HS-27A (cell line): ENCODE measurements around the gene PTN.
"Not testable (repeated sequence)": the region's sequence is repeated elsewhere in the genome, so short reads cannot be mapped to it uniquely, and the experiment has no call there.

ENCODE experiments used
- DNase-seq: peaks from one replicate; pipeline ENCODE4 v3.0.0-alpha.2; 2012; ENCODE audit warnings: low read depth, missing footprints

Gene PTN

GRCh38 chr7:137266764-137267163 lies 76.8 kb downstream of the PTN start:
- DNase-seq, result no peak

- DNase-seq, result not testable (repeated sequence)
Measured at GRCh38 chr7:137265480-137265879, 78.1 kb downstream of the PTN start.

- no peak for DNase-seq
Measured at GRCh38 chr7:137262599-137262998, 80.9 kb downstream of the PTN start.

GRCh38 chr7:137258552-137258951 lies 85.0 kb downstream of the PTN start:
- no peak for DNase-seq

GRCh38 chr7:137254766-137255165 lies 88.8 kb downstream of the PTN start:
- no peak for DNase-seq

GRCh38 chr7:137245890-137246289 lies 97.6 kb downstream of the PTN start:
- no peak for DNase-seq

GRCh38 chr7:137245186-137245585 lies 98.3 kb downstream of the PTN start:
- no peak for DNase-seq

- DNase-seq, result no peak
Measured at GRCh38 chr7:137243741-137244140, 99.8 kb downstream of the PTN start.

GRCh38 chr7:137242616-137243015 lies 100.9 kb downstream of the PTN start:
- no peak for DNase-seq

GRCh38 chr7:137241655-137242360 lies 101.7 kb downstream of the PTN start:
- no peak for DNase-seq

- not testable (repeated sequence) for DNase-seq
Measured at GRCh38 chr7:137239186-137239585, 104.3 kb downstream of the PTN start.

GRCh38 chr7:137235434-137235833 lies 108.1 kb downstream of the PTN start:
- no peak for DNase-seq

GRCh38 chr7:137231167-137231566 lies 112.4 kb downstream of the PTN start:
- DNase-seq, result no peak

GRCh38 chr7:137221467-137221866 lies 122.1 kb downstream of the PTN start:
- no peak for DNase-seq

GRCh38 chr7:137213744-137214143 lies 129.8 kb downstream of the PTN start:
- DNase-seq, result no peak

GRCh38 chr7:137209151-137209817 lies 134.2 kb downstream of the PTN start:
- DNase-seq, result no peak

GRCh38 chr7:137206770-137207169 lies 136.8 kb downstream of the PTN start:
- no peak for DNase-seq

GRCh38 chr7:137204246-137204645 lies 139.3 kb downstream of the PTN start:
- DNase-seq, result no peak

- DNase-seq, result no peak
Measured at GRCh38 chr7:137203351-137203750, 140.2 kb downstream of the PTN start.

GRCh38 chr7:137196648-137197047 lies 146.9 kb downstream of the PTN start:
- DNase-seq, result no peak

GRCh38 chr7:137195996-137196395 lies 147.5 kb downstream of the PTN start:
- DNase-seq, result no peak

- not testable (repeated sequence) for DNase-seq
Measured at GRCh38 chr7:137181619-137182018, 161.9 kb downstream of the PTN start.
